WTC11 (cell line): ENCODE measurements around the gene CD200R1. TPM values are rescaled to one million over a fixed set of nuclear protein-coding genes. Genes with fewer than 3 reads are reported as not detected.

Experiments
- ATAC-seq: fragments of 200-7000 bp; cut with Tn5 transposase; 2 replicates; pipeline ENCODE4 v1.10.0; 2021; ENCODE audit warnings: mild to moderate bottlenecking, moderate library complexity
- CTCF ChIA-PET: fragments of 300-600 bp; sonication (Branson Sonifier 250); formaldehyde crosslinking; loops from one replicate; lab custom pipeline; 2021; ENCODE audit warnings: antibody characterized with exemption; lab: Charles Lee
- POLR2A ChIA-PET: fragments of 350-600 bp; sonication (Branson Sonifier 250); formaldehyde crosslinking; loops from one replicate; lab custom pipeline; 2021; ENCODE audit warnings: antibody characterized with exemption; lab: Charles Lee
- DNase-seq: peaks from one replicate; pipeline ENCODE4 v3.0.0; 2021; ENCODE audit warnings: low spot score
- H3K27ac Mint-ChIP-seq: 2 replicates; pipeline ENCODE4 v1.8.0; 2021; ENCODE audit warnings: mixed read lengths
- H3K27me3 Mint-ChIP-seq: 2 replicates; pipeline ENCODE4 v1.8.0; 2021; ENCODE audit warnings: low read depth, mild to moderate bottlenecking, moderate library complexity, mixed read lengths
- H3K36me3 Mint-ChIP-seq: 2 replicates; pipeline ENCODE4 v1.8.0; 2021; ENCODE audit warnings: mixed read lengths
- H3K4me1 Mint-ChIP-seq: 2 replicates; pipeline ENCODE4 v1.8.0; 2022; ENCODE audit warnings: mixed read lengths
- H3K4me3 Mint-ChIP-seq: 2 replicates; pipeline ENCODE4 v1.8.0; 2021; ENCODE audit warnings: mild to moderate bottlenecking, moderate library complexity, mixed read lengths
- H3K9me3 Mint-ChIP-seq: 2 replicates; pipeline ENCODE4 v1.8.0; 2021; ENCODE audit warnings: mixed read lengths
- ATF6 ChIP-seq: sonication (generic); formaldehyde crosslinking; IDR thresholded peaks from 2 replicates; pipeline ENCODE4 v1.8.1; 2023; ENCODE audit warnings: mild to moderate bottlenecking, missing genetic modification reagents
- ESRRA ChIP-seq: sonication (generic); formaldehyde crosslinking; IDR thresholded peaks from 2 replicates; pipeline ENCODE4 v1.8.1; 2022; ENCODE audit warnings: mild to moderate bottlenecking, missing genetic modification reagents, borderline replicate concordance
- FOXK1 ChIP-seq: sonication (generic); formaldehyde crosslinking; IDR thresholded peaks from 2 replicates; pipeline ENCODE4 v1.8.0; 2022; ENCODE audit warnings: mild to moderate bottlenecking, moderate library complexity, missing genetic modification reagents
- HMGA2 ChIP-seq: fragments of 250-450 bp; sonication (Bioruptor Pico); IDR thresholded peaks from 2 replicates; pipeline ENCODE4 v1.4.0; 2021; ENCODE audit warnings: mild to moderate bottlenecking, moderate library complexity
- HMGXB4 ChIP-seq: sonication (generic); formaldehyde crosslinking; IDR thresholded peaks from 2 replicates; pipeline ENCODE4 v1.8.1; 2023; ENCODE audit warnings: mild to moderate bottlenecking, moderate library complexity, missing genetic modification reagents
- JUN ChIP-seq: sonication (generic); formaldehyde crosslinking; IDR thresholded peaks from 2 replicates; pipeline ENCODE4 v1.8.0; 2023; ENCODE audit warnings: mild to moderate bottlenecking, missing genetic modification reagents
- MYBL2 ChIP-seq: sonication (generic); formaldehyde crosslinking; IDR thresholded peaks from 2 replicates; pipeline ENCODE4 v1.8.1; 2023; ENCODE audit warnings: mild to moderate bottlenecking, moderate library complexity, missing genetic modification reagents
- NFATC4 ChIP-seq: fragments of 250-450 bp; sonication (Bioruptor Pico); IDR thresholded peaks from 2 replicates; pipeline ENCODE4 v1.9.0; 2021; ENCODE audit warnings: mild to moderate bottlenecking
- OVOL2 ChIP-seq: fragments of 250-450 bp; sonication (Bioruptor Pico); IDR thresholded peaks from 2 replicates; pipeline ENCODE4 v1.9.0; 2021; ENCODE audit warnings: mild to moderate bottlenecking, borderline replicate concordance
- PRRX2 ChIP-seq: fragments of 250-450 bp; sonication (Bioruptor Pico); IDR thresholded peaks from 2 replicates; pipeline ENCODE4 v1.8.0; 2021; ENCODE audit warnings: mild to moderate bottlenecking
- SOX15 ChIP-seq: fragments of 250-450 bp; sonication (Bioruptor Pico); IDR thresholded peaks from 2 replicates; pipeline ENCODE4 v1.9.0; 2021; ENCODE audit warnings: mild to moderate bottlenecking
- SP1 ChIP-seq: sonication (generic); formaldehyde crosslinking; conservative IDR thresholded peaks from 2 replicates; pipeline ENCODE4 v1.8.1; 2022; ENCODE audit warnings: missing genetic modification reagents
- STAT6 ChIP-seq: sonication (generic); formaldehyde crosslinking; conservative IDR thresholded peaks from 2 replicates; pipeline ENCODE4 v1.8.1; 2023; ENCODE audit warnings: mild to moderate bottlenecking, low read depth, missing genetic modification reagents, moderate library complexity
- ZBTB21 ChIP-seq: sonication (generic); formaldehyde crosslinking; IDR thresholded peaks from 2 replicates; pipeline ENCODE4 v1.8.1; 2023; ENCODE audit warnings: mild to moderate bottlenecking, missing genetic modification reagents, borderline replicate concordance
- ZNF138 ChIP-seq: sonication (generic); formaldehyde crosslinking; conservative IDR thresholded peaks from 2 replicates; pipeline ENCODE4 v1.8.1; 2022; ENCODE audit warnings: mild to moderate bottlenecking, moderate library complexity, missing genetic modification reagents
- ZNF416 ChIP-seq: fragments of 250-450 bp; sonication (Bioruptor Pico); IDR thresholded peaks from 2 replicates; pipeline ENCODE4 v1.9.0; 2021; ENCODE audit warnings: mild to moderate bottlenecking, inconsistent platforms
- ZNF423 ChIP-seq: fragments of 250-450 bp; sonication (Bioruptor Pico); IDR thresholded peaks from 2 replicates; pipeline ENCODE4 v2.1.2; 2022; ENCODE audit warnings: mild to moderate bottlenecking, moderate library complexity
- total RNA-seq: library from RNA; stranded (reverse); gene quantifications from 3 replicates; pipeline ENCODE4 v1.2.3, GENCODE V29; 2021
- TF ChIP-seq, protein P1 (sequence below): sonication (generic); formaldehyde crosslinking; IDR thresholded peaks from 2 replicates; pipeline ENCODE4 v1.8.0; 2022; ENCODE audit warnings: mild to moderate bottlenecking, missing genetic modification reagents
- TF ChIP-seq, protein P2 (sequence below): sonication (generic); formaldehyde crosslinking; IDR thresholded peaks from 2 replicates; pipeline ENCODE4 v1.8.0; 2023; ENCODE audit warnings: missing genetic modification reagents
- TF ChIP-seq, protein P3 (sequence below): fragments of 250-450 bp; sonication (Bioruptor Pico); conservative IDR thresholded peaks from 2 replicates; pipeline ENCODE4 v1.9.0; 2021; ENCODE audit warnings: mild to moderate bottlenecking
- TF ChIP-seq, protein P4 (sequence below): sonication (generic); formaldehyde crosslinking; IDR thresholded peaks from 2 replicates; pipeline ENCODE4 v1.8.1; 2022; ENCODE audit warnings: mild to moderate bottlenecking, moderate library complexity, missing genetic modification reagents
- TF ChIP-seq, protein P5 (sequence below): sonication (generic); formaldehyde crosslinking; IDR thresholded peaks from 2 replicates; pipeline ENCODE4 v1.8.1; 2022; ENCODE audit warnings: missing genetic modification reagents, borderline replicate concordance

The CD200R1 gene
- total RNA-seq, 1 experiment from 2014 or later = not detected

- Mint-ChIP-seq H3K36me3 (peaks cover 25% of the 10 kb centered on the region), H3K9me3 (peaks cover 27% of the 10 kb centered on the region), H3K27ac (no peak overlapping the region), H3K27me3 (peaks cover 5% of the 10 kb centered on the region; the same call in 1 of the 2 replicates), H3K4me1 (no peaks in the 10 kb centered on the region), H3K4me3 (no peak overlapping the region)
- ATAC-seq (no peak), DNase-seq (no peak)
- CTCF ChIA-PET = no interaction called here
- TF ChIP-seq, protein P1, sequence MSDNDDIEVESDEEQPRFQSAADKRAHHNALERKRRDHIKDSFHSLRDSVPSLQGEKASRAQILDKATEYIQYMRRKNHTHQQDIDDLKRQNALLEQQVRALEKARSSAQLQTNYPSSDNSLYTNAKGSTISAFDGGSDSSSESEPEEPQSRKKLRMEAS = no peak
- TF ChIP-seq PRRX2 (no peak), ZNF423 (CRISPR knock-in tag) (no peak), ZBTB21 (no peak), JUN (CRISPR knock-in tag) (no peak), ESRRA (CRISPR knock-in tag) (no peak), NFATC4 (CRISPR knock-in tag) (no peak)
- TF ChIP-seq, protein P2, sequence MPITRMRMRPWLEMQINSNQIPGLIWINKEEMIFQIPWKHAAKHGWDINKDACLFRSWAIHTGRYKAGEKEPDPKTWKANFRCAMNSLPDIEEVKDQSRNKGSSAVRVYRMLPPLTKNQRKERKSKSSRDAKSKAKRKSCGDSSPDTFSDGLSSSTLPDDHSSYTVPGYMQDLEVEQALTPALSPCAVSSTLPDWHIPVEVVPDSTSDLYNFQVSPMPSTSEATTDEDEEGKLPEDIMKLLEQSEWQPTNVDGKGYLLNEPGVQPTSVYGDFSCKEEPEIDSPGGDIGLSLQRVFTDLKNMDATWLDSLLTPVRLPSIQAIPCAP (CRISPR knock-in tag) = no peak
- TF ChIP-seq, protein P3, sequence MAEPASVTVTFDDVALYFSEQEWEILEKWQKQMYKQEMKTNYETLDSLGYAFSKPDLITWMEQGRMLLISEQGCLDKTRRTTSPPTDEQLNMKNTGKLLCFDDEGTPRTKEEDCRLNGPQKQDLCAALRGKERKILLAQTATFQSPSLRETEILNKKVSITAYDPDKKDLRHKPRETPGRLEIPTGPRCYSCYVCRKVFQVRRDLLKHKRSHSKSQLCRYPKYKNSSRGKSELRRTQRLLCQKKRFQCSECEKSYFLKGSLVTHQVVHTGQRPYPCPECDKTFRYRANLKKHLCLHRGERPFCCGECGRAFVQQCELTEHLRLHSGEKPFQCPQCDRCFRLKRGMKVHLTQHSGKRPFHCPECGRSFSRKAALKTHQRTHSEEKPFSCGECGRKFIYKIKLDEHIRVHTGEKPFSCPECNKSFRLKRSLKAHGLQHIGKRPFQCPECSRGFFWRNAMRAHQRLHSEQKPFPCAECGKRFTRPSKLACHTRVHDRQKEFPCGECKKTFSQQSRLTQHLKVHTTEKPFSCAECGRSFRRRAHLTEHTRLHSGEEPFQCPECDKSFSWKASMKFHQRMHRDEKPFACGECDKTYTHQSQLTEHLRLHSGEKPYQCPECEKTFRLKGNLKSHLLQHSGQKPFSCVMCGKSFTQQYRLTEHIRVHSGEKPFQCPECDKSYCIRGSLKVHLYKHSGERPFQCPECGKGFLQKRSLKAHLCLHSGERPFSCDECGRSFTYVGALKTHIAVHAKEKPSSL (CRISPR knock-in tag) = no peak
- TF ChIP-seq, protein P4, sequence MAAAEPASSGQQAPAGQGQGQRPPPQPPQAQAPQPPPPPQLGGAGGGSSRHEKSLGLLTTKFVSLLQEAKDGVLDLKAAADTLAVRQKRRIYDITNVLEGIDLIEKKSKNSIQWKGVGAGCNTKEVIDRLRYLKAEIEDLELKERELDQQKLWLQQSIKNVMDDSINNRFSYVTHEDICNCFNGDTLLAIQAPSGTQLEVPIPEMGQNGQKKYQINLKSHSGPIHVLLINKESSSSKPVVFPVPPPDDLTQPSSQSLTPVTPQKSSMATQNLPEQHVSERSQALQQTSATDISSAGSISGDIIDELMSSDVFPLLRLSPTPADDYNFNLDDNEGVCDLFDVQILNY (CRISPR knock-in tag) = no peak
- TF ChIP-seq, protein P5, sequence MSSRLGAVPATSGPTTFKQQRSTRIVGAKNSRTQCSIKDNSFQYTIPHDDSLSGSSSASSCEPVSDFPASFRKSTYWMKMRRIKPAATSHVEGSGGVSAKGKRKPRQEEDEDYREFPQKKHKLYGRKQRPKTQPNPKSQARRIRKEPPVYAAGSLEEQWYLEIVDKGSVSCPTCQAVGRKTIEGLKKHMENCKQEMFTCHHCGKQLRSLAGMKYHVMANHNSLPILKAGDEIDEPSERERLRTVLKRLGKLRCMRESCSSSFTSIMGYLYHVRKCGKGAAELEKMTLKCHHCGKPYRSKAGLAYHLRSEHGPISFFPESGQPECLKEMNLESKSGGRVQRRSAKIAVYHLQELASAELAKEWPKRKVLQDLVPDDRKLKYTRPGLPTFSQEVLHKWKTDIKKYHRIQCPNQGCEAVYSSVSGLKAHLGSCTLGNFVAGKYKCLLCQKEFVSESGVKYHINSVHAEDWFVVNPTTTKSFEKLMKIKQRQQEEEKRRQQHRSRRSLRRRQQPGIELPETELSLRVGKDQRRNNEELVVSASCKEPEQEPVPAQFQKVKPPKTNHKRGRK (CRISPR knock-in tag) = no peak
- POLR2A ChIA-PET = no interaction called here
These were observed 7.5 kb downstream of the CD200R1 start for GRCh38 chr3:112967425-112967824.

DNA sequence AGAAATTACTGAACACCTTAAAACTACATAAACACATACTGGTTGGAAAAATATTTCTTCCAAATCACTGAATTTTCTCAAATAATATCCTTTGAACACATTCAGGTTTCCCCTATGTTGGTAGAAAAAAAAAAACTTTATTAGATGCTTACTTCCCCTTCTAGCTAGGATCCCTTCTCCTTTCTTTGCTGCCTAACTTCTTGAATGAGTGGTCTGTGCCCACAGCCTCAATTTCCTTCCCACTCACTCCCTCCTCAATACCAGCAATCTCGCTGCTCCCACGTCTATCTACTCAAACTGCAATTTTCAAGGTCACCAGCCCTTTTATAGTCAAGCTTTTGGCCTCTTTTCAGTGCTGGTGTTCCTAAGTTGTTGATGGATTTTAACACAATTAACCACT is 8.3 kb downstream of the CD200R1 start:
- H3K4me3 Mint-ChIP-seq = no peak overlapping the region
- H3K9me3 Mint-ChIP-seq = peaks cover 33% of the 10 kb centered on the region
- no peak overlapping the region for H3K27ac Mint-ChIP-seq
- peaks cover 5% of the 10 kb centered on the region; the same call in 1 of the 2 replicates for H3K27me3 Mint-ChIP-seq
- H3K4me1 Mint-ChIP-seq = no peaks in the 10 kb centered on the region
- POLR2A ChIA-PET = no interaction called here
- DNase-seq (no peak), ATAC-seq (no peak)
- H3K36me3 Mint-ChIP-seq = peaks cover 25% of the 10 kb centered on the region
- CTCF ChIA-PET = interaction anchor here (1.9 kb wide), 1 partner anchor 12 kb away, joined by 8 read pairs; no protein-coding TSS in a partner anchor
- TF ChIP-seq SOX15 (CRISPR knock-in tag) (no peak), ATF6 (no peak), SP1 (CRISPR knock-in tag) (no peak), MYBL2 (CRISPR knock-in tag) (no peak), OVOL2 (CRISPR knock-in tag) (no peak), HMGA2 (CRISPR knock-in tag) (no peak), ZNF416 (no peak), ZNF138 (CRISPR knock-in tag) (no peak), ZBTB21 (no peak), HMGXB4 (CRISPR knock-in tag) (no peak), FOXK1 (CRISPR knock-in tag) (no peak), STAT6 (CRISPR knock-in tag) (no peak)
- TF ChIP-seq, protein P5 (CRISPR knock-in tag) = no peak
